ENCODE results near the gene KLHL3. TPM values are rescaled to one million over a fixed set of nuclear protein-coding genes. Genes with fewer than 3 reads are reported as not detected.

KLHL3 gene
- total RNA-seq, 1 donor from 2014 or later, result 2.3 TPM

GRCh38 chr5:137695651-137696428 is 40.0 kb downstream of the KLHL3 start:
- H3K27me3 Mint-ChIP-seq (ENCODE audit: low read depth), result no peaks in the 10 kb centered on the region
- H3K4me3 Mint-ChIP-seq (ENCODE audit: low read depth), result no peak overlapping the region
- peak; percentile 12 for DNase-seq (ENCODE audit: low spot score)
- H3K4me1 Mint-ChIP-seq (ENCODE audit: low read depth), result peaks cover 21% of the 10 kb centered on the region
- H3K36me3 Mint-ChIP-seq (ENCODE audit: low read depth), result peaks cover 10% of the 10 kb centered on the region
- H3K9me3 Mint-ChIP-seq, result no peaks in the 10 kb centered on the region
- H3K27ac Mint-ChIP-seq, result peak overlapping the region; percentile 75
- intact Hi-C loops (cut with micrococcal nuclease), result loop anchor here (1.0 to 2.0 kb wide), 2 partner anchors 30 to 41 kb away; partner anchors contain the start of gene KLHL3

- no peak for DNase-seq (ENCODE audit: low spot score)
- intact Hi-C loops (cut with micrococcal nuclease), result no loop called here
- no peak overlapping the region for H3K27ac Mint-ChIP-seq
- no peaks in the 10 kb centered on the region for H3K9me3 Mint-ChIP-seq
- H3K4me1 Mint-ChIP-seq (ENCODE audit: low read depth), result peaks cover 21% of the 10 kb centered on the region
- no peaks in the 10 kb centered on the region for H3K27me3 Mint-ChIP-seq (ENCODE audit: low read depth)
- H3K36me3 Mint-ChIP-seq (ENCODE audit: low read depth), result peaks cover 13% of the 10 kb centered on the region
- no peak overlapping the region for H3K4me3 Mint-ChIP-seq (ENCODE audit: low read depth)
Measured at GRCh38 chr5:137693951-137694721, 41.8 kb downstream of the KLHL3 start.

- no peaks in the 10 kb centered on the region for H3K27me3 Mint-ChIP-seq (ENCODE audit: low read depth)
- H3K36me3 Mint-ChIP-seq (ENCODE audit: low read depth), result peaks cover 13% of the 10 kb centered on the region
- no peak overlapping the region for H3K4me3 Mint-ChIP-seq (ENCODE audit: low read depth)
- no peak overlapping the region for H3K27ac Mint-ChIP-seq
- DNase-seq (ENCODE audit: low spot score), result no peak
- intact Hi-C loops (cut with micrococcal nuclease), result no loop called here
- H3K9me3 Mint-ChIP-seq, result no peaks in the 10 kb centered on the region
- H3K4me1 Mint-ChIP-seq (ENCODE audit: low read depth), result peaks cover 21% of the 10 kb centered on the region
Measured at GRCh38 chr5:137693307-137693950, 42.5 kb downstream of the KLHL3 start.

DNA sequence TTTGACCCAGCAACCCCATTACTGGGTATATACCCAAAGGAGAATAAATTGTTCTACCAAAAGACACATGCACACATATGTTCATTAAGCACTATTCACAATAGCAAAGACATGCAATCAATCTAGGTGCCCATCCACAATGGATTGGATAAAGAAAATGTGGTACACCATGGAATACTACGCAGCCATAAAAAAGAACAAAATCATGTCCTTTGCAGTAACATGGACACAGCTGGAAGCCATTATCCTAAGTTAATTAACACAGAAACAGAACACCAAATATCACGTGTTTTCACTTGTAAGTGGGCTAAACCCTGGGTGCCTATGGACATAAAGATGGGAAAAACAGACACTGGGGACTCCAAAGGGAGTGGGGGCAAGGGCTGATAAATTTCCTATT is 46.6 kb downstream of the KLHL3 start:
- H3K9me3 Mint-ChIP-seq, result no peaks in the 10 kb centered on the region
- no peak overlapping the region for H3K4me3 Mint-ChIP-seq (ENCODE audit: low read depth)
- DNase-seq (ENCODE audit: low spot score), result no peak
- peaks cover 3% of the 10 kb centered on the region for H3K36me3 Mint-ChIP-seq (ENCODE audit: low read depth)
- no peak overlapping the region for H3K27ac Mint-ChIP-seq
- no peaks in the 10 kb centered on the region for H3K4me1 Mint-ChIP-seq (ENCODE audit: low read depth)
- intact Hi-C loops (cut with micrococcal nuclease), result no loop called here
- H3K27me3 Mint-ChIP-seq (ENCODE audit: low read depth), result no peaks in the 10 kb centered on the region

DNA sequence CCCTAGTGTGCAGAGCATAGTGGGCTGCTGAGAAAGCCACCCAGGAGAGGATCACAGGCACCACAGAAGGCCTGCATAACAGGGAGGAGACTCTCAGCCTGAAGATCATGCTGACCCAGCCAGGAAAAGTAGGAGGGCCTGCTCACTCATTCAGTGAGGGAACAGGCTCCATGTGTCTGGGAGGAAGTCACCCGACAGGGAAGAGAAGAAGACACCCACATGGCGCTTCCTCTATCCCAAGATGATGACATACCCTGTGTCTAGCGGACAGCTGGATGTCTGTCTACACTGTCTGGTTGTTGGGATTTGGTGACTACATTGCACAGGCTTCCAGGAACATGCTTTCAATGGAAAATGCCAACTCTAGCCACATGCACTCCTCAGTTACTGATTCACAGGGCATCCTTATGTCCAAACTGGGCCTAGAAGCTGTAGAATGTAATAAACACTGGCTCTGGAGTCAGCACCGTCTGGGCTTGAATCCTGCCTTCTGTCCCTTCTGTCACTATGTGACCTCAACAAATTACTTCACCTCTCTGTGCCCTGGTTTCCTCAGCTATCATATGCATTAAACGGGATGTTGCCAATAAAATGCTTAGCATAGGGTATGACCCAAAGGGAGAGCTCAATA is 47.6 kb downstream of the KLHL3 start:
- Mint-ChIP-seq H3K27me3 (ENCODE audit: low read depth) (no peaks in the 10 kb centered on the region), H3K27ac (no peak overlapping the region), H3K4me3 (ENCODE audit: low read depth) (no peak overlapping the region), H3K36me3 (ENCODE audit: low read depth) (peaks cover 3% of the 10 kb centered on the region), H3K4me1 (ENCODE audit: low read depth) (no peaks in the 10 kb centered on the region), H3K9me3 (no peaks in the 10 kb centered on the region)
- DNase-seq (ENCODE audit: low spot score), result no peak
- intact Hi-C loops (cut with micrococcal nuclease), result no loop called here

DNA sequence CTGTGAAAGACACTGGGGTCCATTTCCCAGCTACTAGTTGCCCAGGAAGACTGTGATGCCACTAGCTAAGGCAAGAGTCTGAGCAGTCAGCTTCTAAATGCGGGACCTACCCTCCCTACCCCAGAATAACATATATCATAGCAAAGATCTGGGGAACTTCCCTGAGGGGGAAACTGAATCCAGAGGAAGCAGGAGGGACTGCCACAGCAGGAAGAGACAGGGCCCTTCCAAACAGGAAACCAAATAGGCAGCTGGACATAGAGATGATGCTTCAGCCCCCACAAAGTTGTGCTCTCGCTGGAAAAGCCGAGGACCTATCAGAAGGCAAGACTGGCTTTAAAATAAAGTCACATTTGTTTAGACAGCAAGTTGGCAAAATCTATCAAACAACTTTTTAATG is 51.1 kb downstream of the KLHL3 start:
- intact Hi-C loops (cut with micrococcal nuclease), result no loop called here
- Mint-ChIP-seq H3K4me1 (ENCODE audit: low read depth) (no peaks in the 10 kb centered on the region), H3K4me3 (ENCODE audit: low read depth) (no peak overlapping the region), H3K27me3 (ENCODE audit: low read depth) (no peaks in the 10 kb centered on the region), H3K9me3 (no peaks in the 10 kb centered on the region), H3K36me3 (ENCODE audit: low read depth) (peaks cover 3% of the 10 kb centered on the region), H3K27ac (no peak overlapping the region)
- no peak for DNase-seq (ENCODE audit: low spot score)

DNA sequence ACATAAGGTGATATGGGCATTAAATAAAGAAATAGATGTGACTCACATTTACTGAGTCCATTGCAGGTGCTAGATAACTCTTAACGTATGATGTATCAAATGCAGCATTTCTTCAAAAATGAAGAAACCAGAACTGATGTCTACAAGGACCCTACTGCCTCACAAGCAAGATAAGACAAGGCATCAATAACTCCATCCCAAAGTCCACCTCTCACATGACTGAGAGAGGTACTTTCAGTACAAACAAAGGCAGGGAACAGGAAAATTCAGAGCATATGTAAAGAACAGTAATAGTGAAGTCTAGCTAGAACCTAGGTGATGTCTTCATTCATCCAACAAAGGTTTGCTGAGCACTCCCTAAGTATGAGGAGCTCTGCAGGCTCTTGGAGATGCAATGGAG is 54.7 kb downstream of the KLHL3 start:
- Mint-ChIP-seq H3K27ac (no peak overlapping the region), H3K9me3 (no peaks in the 10 kb centered on the region), H3K4me3 (ENCODE audit: low read depth) (no peak overlapping the region), H3K4me1 (ENCODE audit: low read depth) (no peaks in the 10 kb centered on the region), H3K36me3 (ENCODE audit: low read depth) (no peaks in the 10 kb centered on the region), H3K27me3 (ENCODE audit: low read depth) (no peaks in the 10 kb centered on the region)
- intact Hi-C loops (cut with micrococcal nuclease), result no loop called here
- DNase-seq (ENCODE audit: low spot score), result no peak

- intact Hi-C loops (cut with micrococcal nuclease), result no loop called here
- no peak for DNase-seq (ENCODE audit: low spot score)
- H3K4me1 Mint-ChIP-seq (ENCODE audit: low read depth), result no peaks in the 10 kb centered on the region
- no peaks in the 10 kb centered on the region for H3K27me3 Mint-ChIP-seq (ENCODE audit: low read depth)
- no peak overlapping the region for H3K4me3 Mint-ChIP-seq (ENCODE audit: low read depth)
- no peak overlapping the region for H3K27ac Mint-ChIP-seq
- no peaks in the 10 kb centered on the region for H3K36me3 Mint-ChIP-seq (ENCODE audit: low read depth)
- no peaks in the 10 kb centered on the region for H3K9me3 Mint-ChIP-seq
Measured at GRCh38 chr5:137679910-137680309, 56.0 kb downstream of the KLHL3 start.

DNA sequence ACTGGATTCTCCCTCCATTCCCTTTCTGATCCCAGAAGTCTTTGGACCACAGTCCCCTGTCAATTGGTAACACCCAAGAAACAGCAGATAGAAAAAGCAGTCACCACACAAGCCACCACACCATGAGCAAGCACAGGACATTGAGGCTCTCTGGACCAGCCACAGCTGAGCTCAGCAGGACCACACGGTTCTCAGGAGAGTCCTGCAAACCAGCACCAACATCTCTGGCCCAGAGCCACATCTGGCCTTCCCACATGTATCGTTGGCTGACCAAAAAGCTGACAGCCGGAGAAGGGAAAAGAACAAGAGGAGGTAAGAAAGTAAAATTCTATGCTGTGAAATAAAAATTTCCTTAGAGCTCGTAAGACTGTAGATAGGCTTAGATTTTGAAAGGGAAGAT is 56.7 kb downstream of the KLHL3 start:
- no peak overlapping the region for H3K4me3 Mint-ChIP-seq (ENCODE audit: low read depth)
- H3K9me3 Mint-ChIP-seq, result no peaks in the 10 kb centered on the region
- H3K4me1 Mint-ChIP-seq (ENCODE audit: low read depth), result no peaks in the 10 kb centered on the region
- no peaks in the 10 kb centered on the region for H3K36me3 Mint-ChIP-seq (ENCODE audit: low read depth)
- no peak for DNase-seq (ENCODE audit: low spot score)
- no peaks in the 10 kb centered on the region for H3K27me3 Mint-ChIP-seq (ENCODE audit: low read depth)
- intact Hi-C loops (cut with micrococcal nuclease), result no loop called here
- H3K27ac Mint-ChIP-seq, result no peak overlapping the region

DNA sequence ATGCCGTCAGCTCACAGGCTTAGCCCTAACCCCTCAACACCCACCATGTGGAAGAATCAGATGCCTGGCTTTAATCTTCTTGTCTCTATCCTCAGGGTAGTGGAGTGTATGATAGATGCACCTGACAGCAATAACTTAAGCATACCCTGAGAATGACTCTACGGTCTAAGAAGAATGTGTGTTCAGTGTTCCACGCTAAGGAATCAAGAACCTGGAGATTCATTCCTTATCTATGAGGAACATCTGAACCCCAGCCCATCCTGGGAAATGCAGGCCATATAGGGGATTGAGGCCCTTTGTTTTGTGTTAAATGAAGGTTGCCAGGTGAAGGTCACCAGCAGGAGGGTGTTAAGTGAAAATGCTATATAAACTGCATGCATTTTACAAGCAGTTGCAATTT is 63.0 kb downstream of the KLHL3 start:
- no peaks in the 10 kb centered on the region for H3K27me3 Mint-ChIP-seq (ENCODE audit: low read depth)
- no peak for DNase-seq (ENCODE audit: low spot score)
- no peaks in the 10 kb centered on the region for H3K36me3 Mint-ChIP-seq (ENCODE audit: low read depth)

DNA sequence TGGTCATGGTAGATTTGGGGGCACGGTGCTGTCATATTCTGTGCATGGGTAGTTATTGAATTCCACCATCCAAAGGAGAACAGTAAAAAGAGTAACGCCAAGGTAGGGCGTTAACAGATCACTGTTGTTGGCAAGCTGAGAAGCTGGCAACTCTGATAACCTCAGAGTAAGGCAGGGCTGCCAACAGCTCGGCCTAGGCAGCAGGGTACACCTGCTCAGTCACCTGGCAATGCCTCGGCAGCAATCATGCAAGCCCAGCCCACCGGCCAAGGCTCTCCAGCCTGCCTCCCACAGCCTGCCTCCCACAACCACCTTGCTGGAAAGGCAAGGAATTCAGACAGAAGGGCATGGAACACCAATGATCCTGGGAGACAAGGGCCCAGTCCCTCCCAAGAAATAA is 63.9 kb downstream of the KLHL3 start:
- intact Hi-C loops (cut with micrococcal nuclease), result no loop called here
- Mint-ChIP-seq H3K27me3 (ENCODE audit: low read depth) (no peaks in the 10 kb centered on the region), H3K4me3 (ENCODE audit: low read depth) (no peak overlapping the region), H3K27ac (no peak overlapping the region), H3K36me3 (ENCODE audit: low read depth) (no peaks in the 10 kb centered on the region), H3K9me3 (no peaks in the 10 kb centered on the region), H3K4me1 (ENCODE audit: low read depth) (peaks cover 4% of the 10 kb centered on the region)
- DNase-seq (ENCODE audit: low spot score), result no peak

More for the DNA sequence above, 63.0 kb downstream of the KLHL3 start:
- H3K27ac Mint-ChIP-seq, result no peak overlapping the region
- H3K4me3 Mint-ChIP-seq (ENCODE audit: low read depth), result no peak overlapping the region
- no peaks in the 10 kb centered on the region for H3K9me3 Mint-ChIP-seq
- H3K4me1 Mint-ChIP-seq (ENCODE audit: low read depth), result no peaks in the 10 kb centered on the region
- intact Hi-C loops (cut with micrococcal nuclease), result no loop called here

DNA sequence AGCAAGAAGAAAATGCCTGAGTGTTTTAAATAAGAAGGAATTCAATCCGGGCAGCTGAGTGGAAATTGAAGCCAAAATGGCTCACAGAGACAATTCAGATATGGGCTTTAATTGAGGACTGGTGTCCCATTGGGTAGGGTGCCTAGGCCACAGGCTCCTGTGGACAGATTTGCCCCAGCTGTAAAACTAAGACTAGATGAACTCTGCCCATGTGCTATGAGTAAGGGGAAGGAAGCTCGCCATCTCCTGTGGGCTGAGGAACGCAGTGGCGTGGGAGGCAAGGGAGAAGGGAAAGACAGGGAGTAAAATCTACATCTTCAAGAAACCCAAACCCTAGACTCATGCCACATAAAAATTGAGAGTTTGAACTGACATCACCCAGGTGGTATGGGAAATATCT is 66.1 kb downstream of the KLHL3 start:
- no peak overlapping the region for H3K4me3 Mint-ChIP-seq (ENCODE audit: low read depth)
- H3K27me3 Mint-ChIP-seq (ENCODE audit: low read depth), result no peaks in the 10 kb centered on the region
- no peak for DNase-seq (ENCODE audit: low spot score)
- no peaks in the 10 kb centered on the region for H3K9me3 Mint-ChIP-seq
- no peak overlapping the region for H3K27ac Mint-ChIP-seq
- intact Hi-C loops (cut with micrococcal nuclease), result no loop called here
- peaks cover 22% of the 10 kb centered on the region for H3K4me1 Mint-ChIP-seq (ENCODE audit: low read depth)
- H3K36me3 Mint-ChIP-seq (ENCODE audit: low read depth), result no peaks in the 10 kb centered on the region
